Inflammatory macrophage (primary cell): Measurements from ENCODE around the gene AMBP.
A peak's percentile ranks its signal among the peaks of the same experiment; 100 is the strongest.

Source experiments
- DNase-seq, 2 donors: peaks; one replicate each; pipeline ENCODE4 v3.0.0-alpha.2; 2020 to 2022

AMBP gene

GRCh38 chr9:114112778-114113584, 34.9 kb upstream of the AMBP start:
- no peak for DNase-seq

GRCh38 chr9:114112325-114112724, 34.2 kb upstream of the AMBP start:
- DNase-seq, result no peak

- no peak for DNase-seq
These were observed 32.1 kb upstream of the AMBP start for GRCh38 chr9:114110180-114110579.

- no peak for DNase-seq
These were observed 31.0 kb upstream of the AMBP start for GRCh38 chr9:114109124-114109523.

GRCh38 chr9:114108016-114108833, 30.1 kb upstream of the AMBP start:
- DNase-seq, result peak; percentile 53 to 74

GRCh38 chr9:114107286-114108001, 29.3 kb upstream of the AMBP start:
- DNase-seq, result no peak

GRCh38 chr9:114105236-114105635, 27.1 kb upstream of the AMBP start:
- no peak for DNase-seq

- no peak for DNase-seq
These were observed 24.4 kb upstream of the AMBP start for GRCh38 chr9:114102484-114102883.

GRCh38 chr9:114100536-114100935, 22.4 kb upstream of the AMBP start:
- DNase-seq, result no peak

GRCh38 chr9:114099669-114100270, 21.7 kb upstream of the AMBP start:
- no peak for DNase-seq

GRCh38 chr9:114098936-114099668, 21.0 kb upstream of the AMBP start, which contains the start of gene KIF12:
Gene KIF12 (minus strand): TSS chr9:114099292. CDS start chr9:114099276, 16 bp downstream.
- no peak for DNase-seq

- DNase-seq, result no peak
These were observed 20.2 kb upstream of the AMBP start for GRCh38 chr9:114098021-114098935.

GRCh38 chr9:114097613-114098020, 19.5 kb upstream of the AMBP start:
- DNase-seq, result no peak

GRCh38 chr9:114096866-114097612, 18.9 kb upstream of the AMBP start:
- no peak for DNase-seq

- no peak for DNase-seq
These were observed 18.0 kb upstream of the AMBP start for GRCh38 chr9:114096041-114096511.

GRCh38 chr9:114094971-114095370, 16.9 kb upstream of the AMBP start:
- DNase-seq, result no peak

GRCh38 chr9:114093761-114094505, 15.8 kb upstream of the AMBP start:
- DNase-seq, result no peak

- no peak for DNase-seq
These were observed 15.0 kb upstream of the AMBP start for GRCh38 chr9:114093031-114093471.

GRCh38 chr9:114092336-114092735, 14.2 kb upstream of the AMBP start:
- no peak for DNase-seq
